GM23338 (cell line): Measurements from ENCODE around the gene GLI3. TPM values are rescaled to one million over a fixed set of nuclear protein-coding genes. Genes with fewer than 3 reads are reported as not detected.

Experiments used
- ATAC-seq: fragments of 200-7000 bp; cut with Tn5 transposase; 3 replicates; pipeline ENCODE4 v1.9.1; 2020
- DNase-seq: peaks from one replicate; pipeline ENCODE4 v3.0.0-alpha.2; 2015; ENCODE audit warnings: low spot score
- H2AFZ ChIP-seq: fragments of 200-600 bp; sonication (generic); 2 replicates; pipeline ENCODE4 v1.8.0; 2016; ENCODE audit warnings: antibody characterized with exemption, mild to moderate bottlenecking, moderate library complexity
- H3F3A ChIP-seq: fragments of 200-600 bp; sonication (generic); replicated peaks from 2 replicates; pipeline ENCODE4 v1.8.0; 2017; ENCODE audit warnings: antibody characterized with exemption, mixed run types, low read depth
- H3K27ac ChIP-seq: fragments of 200-600 bp; sonication (generic); 2 replicates; pipeline ENCODE4 v1.6.1; 2016; ENCODE audit warnings: low read depth
- H3K27me3 ChIP-seq: fragments of 200-600 bp; sonication (generic); 2 replicates; pipeline ENCODE4 v1.8.0; 2016; ENCODE audit warnings: mild to moderate bottlenecking, mixed run types, moderate library complexity; ENCODE audit not compliant: insufficient read depth
- H3K36me3 ChIP-seq: fragments of 200-600 bp; sonication (generic); 2 replicates; pipeline ENCODE4 v1.8.0; 2016; ENCODE audit warnings: mild to moderate bottlenecking; ENCODE audit not compliant: insufficient read depth
- H3K4me1 ChIP-seq: fragments of 200-600 bp; sonication (generic); 2 replicates; pipeline ENCODE4 v1.8.0; 2016; ENCODE audit warnings: mild to moderate bottlenecking, moderate library complexity; ENCODE audit not compliant: insufficient read depth
- H3K4me2 ChIP-seq: fragments of 200-600 bp; sonication (generic); 2 replicates; pipeline ENCODE4 v1.7.1; 2017; ENCODE audit warnings: mixed run types
- H3K4me3 ChIP-seq: fragments of 200-600 bp; sonication (generic); 2 replicates; pipeline ENCODE4 v1.6.1; 2016; ENCODE audit warnings: mixed run types
- H3K79me2 ChIP-seq: fragments of 200-600 bp; sonication (generic); replicated peaks from 2 replicates; pipeline ENCODE4 v1.8.0; 2017; ENCODE audit warnings: mild to moderate bottlenecking; ENCODE audit not compliant: insufficient read depth
- H3K9me2 ChIP-seq: fragments of 200-600 bp; sonication (generic); 2 replicates; pipeline ENCODE4 v1.8.0; 2017; ENCODE audit not compliant: insufficient read depth
- H4K20me1 ChIP-seq: fragments of 200-600 bp; sonication (generic); replicated peaks from 2 replicates; pipeline ENCODE4 v1.8.0; 2017; ENCODE audit warnings: mild to moderate bottlenecking; ENCODE audit not compliant: insufficient read depth
- H3K27ac Mint-ChIP-seq: 2 replicates; pipeline ENCODE4 v1.8.0; 2020; ENCODE audit warnings: inconsistent platforms, mild to moderate bottlenecking, moderate library complexity, mixed read lengths
- H3K27me3 Mint-ChIP-seq: 3 replicates; pipeline ENCODE4 v1.8.0; 2022; ENCODE audit warnings: low read depth, mild to moderate bottlenecking, moderate library complexity, mixed read lengths, inconsistent platforms; ENCODE audit not compliant: insufficient read depth, poor library complexity
- H3K36me3 Mint-ChIP-seq: 3 replicates; pipeline ENCODE4 v1.8.0; 2021; ENCODE audit warnings: low read depth, mild to moderate bottlenecking, inconsistent platforms, moderate library complexity, mixed read lengths
- H3K4me1 Mint-ChIP-seq: 3 replicates; pipeline ENCODE4 v1.8.0; 2020; ENCODE audit warnings: mild to moderate bottlenecking, inconsistent platforms, mixed read lengths
- H3K4me3 Mint-ChIP-seq: 3 replicates; pipeline ENCODE4 v1.8.0; 2021; ENCODE audit warnings: moderate library complexity, mild to moderate bottlenecking, inconsistent platforms, mixed read lengths
- H3K9me3 Mint-ChIP-seq: 3 replicates; pipeline ENCODE4 v1.8.0; 2020; ENCODE audit warnings: moderate library complexity, mild to moderate bottlenecking, inconsistent platforms, mixed read lengths
- CREB1 ChIP-seq: fragments of 250-450 bp; sonication (Bioruptor Pico); IDR thresholded peaks from 2 replicates; pipeline ENCODE4 v1.5.0; 2020; ENCODE audit warnings: low read depth, mild to moderate bottlenecking, moderate library complexity
- EZH2phosphoT487 ChIP-seq: fragments of 200-600 bp; sonication (generic); IDR thresholded peaks from one replicate; pipeline ENCODE4 v1.8.1; 2018; ENCODE audit warnings: antibody characterized with exemption; ENCODE audit not compliant: unreplicated experiment
- JUNB ChIP-seq: IDR thresholded peaks from one replicate; pipeline ENCODE4 v1.6.1; 2016; ENCODE audit warnings: antibody characterized with exemption; ENCODE audit not compliant: unreplicated experiment
- STAT1 ChIP-seq: IDR thresholded peaks from one replicate; pipeline ENCODE4 v1.6.1; 2016; ENCODE audit warnings: antibody characterized with exemption; ENCODE audit not compliant: unreplicated experiment
- ZNF331 ChIP-seq: fragments of 250-450 bp; sonication (Bioruptor Pico); IDR thresholded peaks from 2 replicates; pipeline ENCODE4 v1.5.0; 2020; ENCODE audit warnings: low read depth, mild to moderate bottlenecking, moderate library complexity
- polyA plus RNA-seq: library from polyadenylated mRNA; unstranded; fragments of >200 nt; fragmentation: Nextera tagmentation; extraction: Ambion mirVana; gene quantifications from 2 replicates; pipeline ENCODE4 v1.2.1, GENCODE V29; 2016
- total RNA-seq: library from RNA; depleted of rRNA; stranded (reverse); fragments of >200 nt; shearing (Covaris generic); gene quantifications from 2 replicates; pipeline ENCODE4 v1.2.3, GENCODE V29; 2014
- TF ChIP-seq, protein P1 (sequence below): IDR thresholded peaks from 2 replicates; pipeline ENCODE4 v1.6.1; 2016; ENCODE audit warnings: antibody characterized with exemption
- TF ChIP-seq, protein P2 (sequence below), 2 experiments: fragments of 200-600 bp in 1 of 2; sonication (generic) in 1 of 2; conservative IDR thresholded peaks; 2 replicates each; pipeline versions ENCODE4 v1.5.1 to v1.6.1; 2016 to 2017; ENCODE audit warnings: antibody characterized with exemption in 2 of 2, low read depth in 2 of 2, mild to moderate bottlenecking in 2 of 2, moderate library complexity in 1 of 2
- TF ChIP-seq, protein P3 (sequence below): IDR thresholded peaks from one replicate; pipeline ENCODE4 v1.6.1; 2018; ENCODE audit warnings: antibody characterized with exemption; ENCODE audit not compliant: unreplicated experiment
- TF ChIP-seq, protein P4 (sequence below): fragments of 250-450 bp; sonication (Bioruptor Pico); IDR thresholded peaks from 2 replicates; pipeline ENCODE4 v1.5.0; 2020; ENCODE audit warnings: mild to moderate bottlenecking, moderate library complexity

GLI3 gene
- total and polyA plus RNA-seq, 2 experiments from 2014 or later = 16.1 to 17.9 TPM

DNA sequence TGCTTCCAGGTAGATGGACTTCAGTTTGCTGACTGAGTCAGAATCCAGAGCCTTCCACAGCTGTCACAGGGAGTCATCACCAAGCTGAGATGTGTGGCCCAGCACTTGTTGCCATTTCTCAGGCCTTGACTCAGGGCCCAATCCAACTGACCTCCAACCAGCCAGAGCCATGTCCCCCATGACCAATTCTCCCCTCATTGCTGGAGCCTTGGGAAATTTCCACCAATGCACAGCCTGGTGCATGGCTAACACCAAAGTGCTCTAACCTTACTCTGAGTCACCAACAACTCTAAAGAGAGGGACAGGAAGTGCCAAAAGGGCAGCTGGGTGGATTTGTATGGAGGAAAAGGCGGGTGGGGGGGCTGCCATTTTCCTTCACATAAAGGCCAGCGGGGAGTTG, 13.4 kb upstream of the GLI3 start:
- Histone ChIP-seq H3K4me2 (no peak overlapping the region), H3K27me3 (no peaks in the 10 kb centered on the region), H2AFZ (no peak overlapping the region), H3K4me1 (no peaks in the 10 kb centered on the region), H3K4me3 (no peak overlapping the region), H4K20me1 (no peaks in the 10 kb centered on the region), H3K27ac (no peak overlapping the region), H3F3A (no peaks in the 10 kb centered on the region), H3K9me2 (peaks cover 7% of the 10 kb centered on the region; the same call in 1 of the 2 replicates), H3K36me3 (no peaks in the 10 kb centered on the region), H3K79me2 (no peaks in the 10 kb centered on the region)
- H3K36me3 Mint-ChIP-seq = peaks cover 3% of the 10 kb centered on the region; the same call in 2 of the 3 replicates
- H3K27ac Mint-ChIP-seq = no peak overlapping the region
- H3K4me3 Mint-ChIP-seq = no peak overlapping the region
- H3K4me1 Mint-ChIP-seq = no peaks in the 10 kb centered on the region; the same call in 2 of the 3 replicates
- H3K27me3 Mint-ChIP-seq = no peaks in the 10 kb centered on the region
- TF ChIP-seq, protein P1, sequence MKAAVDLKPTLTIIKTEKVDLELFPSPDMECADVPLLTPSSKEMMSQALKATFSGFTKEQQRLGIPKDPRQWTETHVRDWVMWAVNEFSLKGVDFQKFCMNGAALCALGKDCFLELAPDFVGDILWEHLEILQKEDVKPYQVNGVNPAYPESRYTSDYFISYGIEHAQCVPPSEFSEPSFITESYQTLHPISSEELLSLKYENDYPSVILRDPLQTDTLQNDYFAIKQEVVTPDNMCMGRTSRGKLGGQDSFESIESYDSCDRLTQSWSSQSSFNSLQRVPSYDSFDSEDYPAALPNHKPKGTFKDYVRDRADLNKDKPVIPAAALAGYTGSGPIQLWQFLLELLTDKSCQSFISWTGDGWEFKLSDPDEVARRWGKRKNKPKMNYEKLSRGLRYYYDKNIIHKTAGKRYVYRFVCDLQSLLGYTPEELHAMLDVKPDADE = no peak
- TF ChIP-seq ZNF331 = no peak
- TF ChIP-seq JUNB = no peak
- TF ChIP-seq, protein P2, sequence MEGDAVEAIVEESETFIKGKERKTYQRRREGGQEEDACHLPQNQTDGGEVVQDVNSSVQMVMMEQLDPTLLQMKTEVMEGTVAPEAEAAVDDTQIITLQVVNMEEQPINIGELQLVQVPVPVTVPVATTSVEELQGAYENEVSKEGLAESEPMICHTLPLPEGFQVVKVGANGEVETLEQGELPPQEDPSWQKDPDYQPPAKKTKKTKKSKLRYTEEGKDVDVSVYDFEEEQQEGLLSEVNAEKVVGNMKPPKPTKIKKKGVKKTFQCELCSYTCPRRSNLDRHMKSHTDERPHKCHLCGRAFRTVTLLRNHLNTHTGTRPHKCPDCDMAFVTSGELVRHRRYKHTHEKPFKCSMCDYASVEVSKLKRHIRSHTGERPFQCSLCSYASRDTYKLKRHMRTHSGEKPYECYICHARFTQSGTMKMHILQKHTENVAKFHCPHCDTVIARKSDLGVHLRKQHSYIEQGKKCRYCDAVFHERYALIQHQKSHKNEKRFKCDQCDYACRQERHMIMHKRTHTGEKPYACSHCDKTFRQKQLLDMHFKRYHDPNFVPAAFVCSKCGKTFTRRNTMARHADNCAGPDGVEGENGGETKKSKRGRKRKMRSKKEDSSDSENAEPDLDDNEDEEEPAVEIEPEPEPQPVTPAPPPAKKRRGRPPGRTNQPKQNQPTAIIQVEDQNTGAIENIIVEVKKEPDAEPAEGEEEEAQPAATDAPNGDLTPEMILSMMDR (conservative IDR thresholded peaks at IDR 0.05; ENCODE audit: low read depth in 2 of 2) = no peak
- no peak for ATAC-seq
- DNase-seq = no peak
- peaks cover 22% of the 10 kb centered on the region for H3K9me3 Mint-ChIP-seq

DNA sequence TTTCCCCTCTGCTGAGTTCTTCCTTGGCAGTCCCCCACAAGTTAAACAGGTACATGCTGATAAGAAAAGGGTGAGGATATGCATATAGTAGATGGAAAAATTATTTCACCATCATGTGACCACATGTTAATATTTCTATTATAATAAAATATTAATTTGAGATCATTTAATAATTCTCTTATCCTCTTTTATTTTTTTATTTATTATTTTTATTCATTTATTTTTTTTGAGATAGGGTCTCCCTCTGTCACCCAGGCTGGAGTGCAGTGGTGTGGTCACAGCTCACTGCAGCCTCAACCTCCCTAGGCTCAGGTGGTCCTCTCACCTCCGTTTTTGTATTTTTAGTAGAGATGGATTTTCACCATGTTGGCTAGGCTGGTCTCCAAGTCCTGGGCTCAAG, 11.6 kb upstream of the GLI3 start:
- no peak overlapping the region for H3K27ac Mint-ChIP-seq

More for the DNA sequence above, 11.6 kb upstream of the GLI3 start:
- ATAC-seq (no peak), DNase-seq (no peak)
- Histone ChIP-seq H3K4me3 (no peak overlapping the region), H4K20me1 (no peaks in the 10 kb centered on the region), H3K4me1 (no peaks in the 10 kb centered on the region), H3K9me2 (peaks cover 7% of the 10 kb centered on the region; the same call in 1 of the 2 replicates), H2AFZ (no peak overlapping the region), H3K27ac (no peak overlapping the region), H3K36me3 (no peaks in the 10 kb centered on the region), H3K79me2 (no peaks in the 10 kb centered on the region), H3K27me3 (no peaks in the 10 kb centered on the region), H3F3A (no peaks in the 10 kb centered on the region), H3K4me2 (no peak overlapping the region)
- TF ChIP-seq CREB1 (CRISPR knock-in tag) (no peak), JUNB (no peak), STAT1 (no peak), EZH2phosphoT487 (no peak)
- TF ChIP-seq, protein P3, sequence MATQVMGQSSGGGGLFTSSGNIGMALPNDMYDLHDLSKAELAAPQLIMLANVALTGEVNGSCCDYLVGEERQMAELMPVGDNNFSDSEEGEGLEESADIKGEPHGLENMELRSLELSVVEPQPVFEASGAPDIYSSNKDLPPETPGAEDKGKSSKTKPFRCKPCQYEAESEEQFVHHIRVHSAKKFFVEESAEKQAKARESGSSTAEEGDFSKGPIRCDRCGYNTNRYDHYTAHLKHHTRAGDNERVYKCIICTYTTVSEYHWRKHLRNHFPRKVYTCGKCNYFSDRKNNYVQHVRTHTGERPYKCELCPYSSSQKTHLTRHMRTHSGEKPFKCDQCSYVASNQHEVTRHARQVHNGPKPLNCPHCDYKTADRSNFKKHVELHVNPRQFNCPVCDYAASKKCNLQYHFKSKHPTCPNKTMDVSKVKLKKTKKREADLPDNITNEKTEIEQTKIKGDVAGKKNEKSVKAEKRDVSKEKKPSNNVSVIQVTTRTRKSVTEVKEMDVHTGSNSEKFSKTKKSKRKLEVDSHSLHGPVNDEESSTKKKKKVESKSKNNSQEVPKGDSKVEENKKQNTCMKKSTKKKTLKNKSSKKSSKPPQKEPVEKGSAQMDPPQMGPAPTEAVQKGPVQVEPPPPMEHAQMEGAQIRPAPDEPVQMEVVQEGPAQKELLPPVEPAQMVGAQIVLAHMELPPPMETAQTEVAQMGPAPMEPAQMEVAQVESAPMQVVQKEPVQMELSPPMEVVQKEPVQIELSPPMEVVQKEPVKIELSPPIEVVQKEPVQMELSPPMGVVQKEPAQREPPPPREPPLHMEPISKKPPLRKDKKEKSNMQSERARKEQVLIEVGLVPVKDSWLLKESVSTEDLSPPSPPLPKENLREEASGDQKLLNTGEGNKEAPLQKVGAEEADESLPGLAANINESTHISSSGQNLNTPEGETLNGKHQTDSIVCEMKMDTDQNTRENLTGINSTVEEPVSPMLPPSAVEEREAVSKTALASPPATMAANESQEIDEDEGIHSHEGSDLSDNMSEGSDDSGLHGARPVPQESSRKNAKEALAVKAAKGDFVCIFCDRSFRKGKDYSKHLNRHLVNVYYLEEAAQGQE = no peak
- TF ChIP-seq, protein P4, sequence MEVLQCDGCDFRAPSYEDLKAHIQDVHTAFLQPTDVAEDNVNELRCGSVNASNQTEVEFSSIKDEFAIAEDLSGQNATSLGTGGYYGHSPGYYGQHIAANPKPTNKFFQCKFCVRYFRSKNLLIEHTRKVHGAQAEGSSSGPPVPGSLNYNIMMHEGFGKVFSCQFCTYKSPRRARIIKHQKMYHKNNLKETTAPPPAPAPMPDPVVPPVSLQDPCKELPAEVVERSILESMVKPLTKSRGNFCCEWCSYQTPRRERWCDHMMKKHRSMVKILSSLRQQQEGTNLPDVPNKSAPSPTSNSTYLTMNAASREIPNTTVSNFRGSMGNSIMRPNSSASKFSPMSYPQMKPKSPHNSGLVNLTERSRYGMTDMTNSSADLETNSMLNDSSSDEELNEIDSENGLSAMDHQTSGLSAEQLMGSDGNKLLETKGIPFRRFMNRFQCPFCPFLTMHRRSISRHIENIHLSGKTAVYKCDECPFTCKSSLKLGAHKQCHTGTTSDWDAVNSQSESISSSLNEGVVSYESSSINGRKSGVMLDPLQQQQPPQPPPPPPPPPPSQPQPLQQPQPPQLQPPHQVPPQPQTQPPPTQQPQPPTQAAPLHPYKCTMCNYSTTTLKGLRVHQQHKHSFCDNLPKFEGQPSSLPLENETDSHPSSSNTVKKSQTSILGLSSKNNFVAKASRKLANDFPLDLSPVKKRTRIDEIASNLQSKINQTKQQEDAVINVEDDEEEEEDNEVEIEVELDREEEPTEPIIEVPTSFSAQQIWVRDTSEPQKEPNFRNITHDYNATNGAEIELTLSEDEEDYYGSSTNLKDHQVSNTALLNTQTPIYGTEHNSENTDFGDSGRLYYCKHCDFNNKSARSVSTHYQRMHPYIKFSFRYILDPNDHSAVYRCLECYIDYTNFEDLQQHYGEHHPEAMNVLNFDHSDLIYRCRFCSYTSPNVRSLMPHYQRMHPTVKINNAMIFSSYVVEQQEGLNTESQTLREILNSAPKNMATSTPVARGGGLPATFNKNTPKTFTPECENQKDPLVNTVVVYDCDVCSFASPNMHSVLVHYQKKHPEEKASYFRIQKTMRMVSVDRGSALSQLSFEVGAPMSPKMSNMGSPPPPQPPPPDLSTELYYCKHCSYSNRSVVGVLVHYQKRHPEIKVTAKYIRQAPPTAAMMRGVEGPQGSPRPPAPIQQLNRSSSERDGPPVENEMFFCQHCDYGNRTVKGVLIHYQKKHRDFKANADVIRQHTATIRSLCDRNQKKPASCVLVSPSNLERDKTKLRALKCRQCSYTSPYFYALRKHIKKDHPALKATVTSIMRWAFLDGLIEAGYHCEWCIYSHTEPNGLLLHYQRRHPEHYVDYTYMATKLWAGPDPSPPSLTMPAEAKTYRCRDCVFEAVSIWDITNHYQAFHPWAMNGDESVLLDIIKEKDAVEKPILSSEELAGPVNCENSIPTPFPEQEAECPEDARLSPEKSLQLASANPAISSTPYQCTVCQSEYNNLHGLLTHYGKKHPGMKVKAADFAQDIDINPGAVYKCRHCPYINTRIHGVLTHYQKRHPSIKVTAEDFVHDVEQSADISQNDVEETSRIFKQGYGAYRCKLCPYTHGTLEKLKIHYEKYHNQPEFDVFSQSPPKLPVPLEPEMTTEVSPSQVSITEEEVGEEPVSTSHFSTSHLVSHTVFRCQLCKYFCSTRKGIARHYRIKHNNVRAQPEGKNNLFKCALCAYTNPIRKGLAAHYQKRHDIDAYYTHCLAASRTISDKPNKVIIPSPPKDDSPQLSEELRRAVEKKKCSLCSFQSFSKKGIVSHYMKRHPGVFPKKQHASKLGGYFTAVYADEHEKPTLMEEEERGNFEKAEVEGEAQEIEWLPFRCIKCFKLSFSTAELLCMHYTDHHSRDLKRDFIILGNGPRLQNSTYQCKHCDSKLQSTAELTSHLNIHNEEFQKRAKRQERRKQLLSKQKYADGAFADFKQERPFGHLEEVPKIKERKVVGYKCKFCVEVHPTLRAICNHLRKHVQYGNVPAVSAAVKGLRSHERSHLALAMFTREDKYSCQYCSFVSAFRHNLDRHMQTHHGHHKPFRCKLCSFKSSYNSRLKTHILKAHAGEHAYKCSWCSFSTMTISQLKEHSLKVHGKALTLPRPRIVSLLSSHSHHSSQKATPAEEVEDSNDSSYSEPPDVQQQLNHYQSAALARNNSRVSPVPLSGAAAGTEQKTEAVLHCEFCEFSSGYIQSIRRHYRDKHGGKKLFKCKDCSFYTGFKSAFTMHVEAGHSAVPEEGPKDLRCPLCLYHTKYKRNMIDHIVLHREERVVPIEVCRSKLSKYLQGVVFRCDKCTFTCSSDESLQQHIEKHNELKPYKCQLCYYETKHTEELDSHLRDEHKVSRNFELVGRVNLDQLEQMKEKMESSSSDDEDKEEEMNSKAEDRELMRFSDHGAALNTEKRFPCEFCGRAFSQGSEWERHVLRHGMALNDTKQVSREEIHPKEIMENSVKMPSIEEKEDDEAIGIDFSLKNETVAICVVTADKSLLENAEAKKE = no peak
- no peaks in the 10 kb centered on the region; the same call in 2 of the 3 replicates for H3K4me1 Mint-ChIP-seq
- peaks cover 3% of the 10 kb centered on the region; the same call in 2 of the 3 replicates for H3K36me3 Mint-ChIP-seq
- no peak overlapping the region for H3K4me3 Mint-ChIP-seq
- H3K27me3 Mint-ChIP-seq = no peaks in the 10 kb centered on the region
- peaks cover 22% of the 10 kb centered on the region for H3K9me3 Mint-ChIP-seq
